Calu3 (cell line): ENCODE results near the gene DPP6. TPM values are rescaled to one million over a fixed set of nuclear protein-coding genes. Genes with fewer than 3 reads are reported as not detected.

Source experiments
- BruUV-seq: library from RNA; stranded (reverse); fragments of 400-500 nt; replicated peaks from 2 replicates; lab custom pipeline; 2021; lab: Mats Ljungman, UMichigan
- CTCF ChIA-PET: fragments of 300-600 bp; sonication (Branson Sonifier 250); formaldehyde crosslinking; loops from one replicate; lab custom pipeline; 2022; ENCODE audit warnings: antibody characterized with exemption; lab: Charles Lee
- DNase-seq: peaks from one replicate; pipeline ENCODE4 v3.0.0; 2022
- H3K27ac Mint-ChIP-seq: one replicate; pipeline ENCODE4 v1.8.0; 2022; ENCODE audit warnings: mixed read lengths; ENCODE audit not compliant: unreplicated experiment
- H3K27me3 Mint-ChIP-seq: one replicate; pipeline ENCODE4 v1.8.0; 2022; ENCODE audit warnings: mixed read lengths; ENCODE audit not compliant: unreplicated experiment
- H3K36me3 Mint-ChIP-seq: one replicate; pipeline ENCODE4 v1.8.0; 2022; ENCODE audit warnings: mild to moderate bottlenecking, moderate library complexity, mixed read lengths; ENCODE audit not compliant: insufficient read depth, unreplicated experiment
- H3K4me1 Mint-ChIP-seq: one replicate; pipeline ENCODE4 v1.8.0; 2022; ENCODE audit warnings: mild to moderate bottlenecking, low read depth, mixed read lengths; ENCODE audit not compliant: unreplicated experiment
- H3K4me3 Mint-ChIP-seq: one replicate; pipeline ENCODE4 v1.8.0; 2022; ENCODE audit warnings: mild to moderate bottlenecking, low read depth, moderate library complexity, mixed read lengths; ENCODE audit not compliant: unreplicated experiment
- H3K9me3 Mint-ChIP-seq: one replicate; pipeline ENCODE4 v1.8.0; 2022; ENCODE audit warnings: low read depth, mixed read lengths; ENCODE audit not compliant: unreplicated experiment
- intact Hi-C: fragments of 100-400 bp; cut with micrococcal nuclease; formaldehyde crosslinking; loops from one replicate; pipeline ENCODE4 v1.10.0; 2022; ENCODE audit not compliant: unreplicated experiment
- total RNA-seq: library from RNA; stranded (reverse); gene quantifications from 2 replicates; pipeline ENCODE4 v1.2.3, GENCODE V29; 2022
- TF ChIP-seq, protein P1 (sequence below): fragments of 200-600 bp; IDR thresholded peaks from one replicate; pipeline ENCODE4 v1.8.0; 2022; ENCODE audit warnings: antibody characterized with exemption; ENCODE audit not compliant: unreplicated experiment

DPP6 gene
- total RNA-seq, 1 experiment from 2014 or later, result not detected

DNA sequence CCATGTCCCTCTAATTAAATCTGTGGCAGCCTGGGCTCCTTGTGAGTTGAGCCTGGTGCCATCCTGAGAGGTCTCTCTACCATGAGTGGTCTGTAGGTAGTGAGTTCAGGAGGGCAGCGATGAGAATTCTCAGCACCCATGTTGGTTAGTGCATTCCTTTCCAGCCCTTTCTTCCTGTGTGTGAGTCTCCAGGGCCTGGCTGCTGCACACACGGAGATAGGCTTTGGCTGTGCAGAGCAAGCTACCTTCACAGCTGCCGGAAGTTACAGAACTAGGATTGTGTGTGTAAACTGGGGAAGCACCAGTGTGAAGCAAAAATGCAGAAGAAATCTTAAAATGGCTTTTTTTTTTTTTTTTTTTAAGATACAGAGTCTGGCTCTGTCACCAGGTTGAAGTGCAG lies 592.2 kb downstream of the DPP6 start:
- CTCF ChIA-PET, result no interaction called here
- TF ChIP-seq, protein P1, sequence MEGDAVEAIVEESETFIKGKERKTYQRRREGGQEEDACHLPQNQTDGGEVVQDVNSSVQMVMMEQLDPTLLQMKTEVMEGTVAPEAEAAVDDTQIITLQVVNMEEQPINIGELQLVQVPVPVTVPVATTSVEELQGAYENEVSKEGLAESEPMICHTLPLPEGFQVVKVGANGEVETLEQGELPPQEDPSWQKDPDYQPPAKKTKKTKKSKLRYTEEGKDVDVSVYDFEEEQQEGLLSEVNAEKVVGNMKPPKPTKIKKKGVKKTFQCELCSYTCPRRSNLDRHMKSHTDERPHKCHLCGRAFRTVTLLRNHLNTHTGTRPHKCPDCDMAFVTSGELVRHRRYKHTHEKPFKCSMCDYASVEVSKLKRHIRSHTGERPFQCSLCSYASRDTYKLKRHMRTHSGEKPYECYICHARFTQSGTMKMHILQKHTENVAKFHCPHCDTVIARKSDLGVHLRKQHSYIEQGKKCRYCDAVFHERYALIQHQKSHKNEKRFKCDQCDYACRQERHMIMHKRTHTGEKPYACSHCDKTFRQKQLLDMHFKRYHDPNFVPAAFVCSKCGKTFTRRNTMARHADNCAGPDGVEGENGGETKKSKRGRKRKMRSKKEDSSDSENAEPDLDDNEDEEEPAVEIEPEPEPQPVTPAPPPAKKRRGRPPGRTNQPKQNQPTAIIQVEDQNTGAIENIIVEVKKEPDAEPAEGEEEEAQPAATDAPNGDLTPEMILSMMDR, result no peak
- BruUV-seq, result no TSS peak
- Mint-ChIP-seq H3K36me3 (no peaks in the 10 kb centered on the region), H3K27ac (no peak overlapping the region), H3K9me3 (peaks cover 3% of the 10 kb centered on the region), H3K27me3 (no peaks in the 10 kb centered on the region), H3K4me1 (no peaks in the 10 kb centered on the region), H3K4me3 (no peak overlapping the region)
- intact Hi-C loops, result no loop called here
- DNase-seq, result no peak

DNA sequence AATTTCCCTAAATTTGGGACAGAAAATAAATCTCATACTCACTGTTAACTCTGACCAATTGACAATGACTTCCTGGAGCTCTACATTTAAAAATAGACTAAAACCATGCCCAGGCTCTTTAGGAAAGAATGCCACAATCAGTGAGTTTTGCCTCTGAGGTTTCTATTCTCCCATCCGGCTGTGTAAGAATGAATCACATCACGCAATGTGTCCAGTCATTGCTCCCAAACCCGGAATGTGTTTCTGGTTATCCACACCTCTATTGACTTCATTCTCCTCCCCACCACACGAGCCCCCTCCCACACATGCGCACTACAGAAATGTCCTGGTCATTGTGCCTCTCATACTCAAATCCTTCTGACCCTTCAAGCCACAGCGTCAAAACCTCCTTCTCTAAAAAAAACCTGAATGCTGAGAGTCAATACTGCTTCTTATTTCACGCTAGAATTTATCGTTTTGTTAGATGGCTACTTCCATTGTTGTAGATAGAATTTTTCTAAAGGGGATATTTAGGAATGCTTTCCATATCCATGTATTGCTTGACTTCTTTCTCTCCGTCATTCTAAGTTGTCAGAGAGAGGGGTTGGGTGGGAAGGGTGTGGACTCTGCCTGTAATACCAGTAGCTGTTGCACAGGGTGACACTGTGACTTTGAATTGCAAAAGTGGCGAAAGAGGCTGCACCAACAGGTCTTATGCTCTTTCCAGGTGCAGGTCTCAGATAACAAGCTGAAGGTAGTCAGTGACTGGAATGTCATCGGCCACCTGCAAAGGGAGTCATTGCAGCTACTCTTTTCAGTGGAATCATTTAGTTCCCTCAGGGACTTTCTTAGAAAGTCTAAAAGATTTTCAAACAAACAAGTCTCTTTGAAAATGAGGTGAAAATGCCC lies 594.2 kb downstream of the DPP6 start:
- CTCF ChIA-PET, result no interaction called here
- H3K27me3 Mint-ChIP-seq, result no peaks in the 10 kb centered on the region
- no peak overlapping the region for H3K27ac Mint-ChIP-seq
- H3K36me3 Mint-ChIP-seq, result no peaks in the 10 kb centered on the region
- BruUV-seq, result no TSS peak
- no peak overlapping the region for H3K4me3 Mint-ChIP-seq
- no peaks in the 10 kb centered on the region for H3K4me1 Mint-ChIP-seq
- TF ChIP-seq, protein P1, result no peak
- peaks cover 3% of the 10 kb centered on the region for H3K9me3 Mint-ChIP-seq
- DNase-seq, result no peak
- intact Hi-C loops, result no loop called here

DNA sequence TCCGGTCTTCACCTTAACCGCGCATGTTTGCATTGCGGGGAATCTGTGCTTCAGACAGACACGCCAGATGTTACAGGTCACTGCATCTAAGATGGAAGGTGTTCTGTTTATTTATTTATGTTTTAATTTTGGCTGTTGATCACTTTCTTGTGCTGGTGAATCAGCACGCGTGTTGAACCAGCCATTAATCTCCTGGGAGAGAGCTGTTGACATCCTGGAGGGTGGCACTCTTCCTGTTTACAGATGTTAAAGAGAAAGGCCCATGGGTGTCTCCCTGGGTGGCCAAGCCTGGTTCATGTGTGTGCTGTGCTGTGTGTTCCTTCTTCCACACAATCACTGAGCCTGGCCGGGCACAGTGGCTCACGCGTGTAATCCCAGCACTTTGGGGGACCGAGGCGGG lies 595.4 kb downstream of the DPP6 start:
- BruUV-seq, result no TSS peak
- DNase-seq, result no peak
- intact Hi-C loops, result no loop called here
- CTCF ChIA-PET, result no interaction called here
- TF ChIP-seq, protein P1, result no peak
- Mint-ChIP-seq H3K27me3 (no peaks in the 10 kb centered on the region), H3K36me3 (no peaks in the 10 kb centered on the region), H3K4me1 (no peaks in the 10 kb centered on the region), H3K4me3 (no peak overlapping the region), H3K27ac (no peak overlapping the region), H3K9me3 (peaks cover 3% of the 10 kb centered on the region)

DNA sequence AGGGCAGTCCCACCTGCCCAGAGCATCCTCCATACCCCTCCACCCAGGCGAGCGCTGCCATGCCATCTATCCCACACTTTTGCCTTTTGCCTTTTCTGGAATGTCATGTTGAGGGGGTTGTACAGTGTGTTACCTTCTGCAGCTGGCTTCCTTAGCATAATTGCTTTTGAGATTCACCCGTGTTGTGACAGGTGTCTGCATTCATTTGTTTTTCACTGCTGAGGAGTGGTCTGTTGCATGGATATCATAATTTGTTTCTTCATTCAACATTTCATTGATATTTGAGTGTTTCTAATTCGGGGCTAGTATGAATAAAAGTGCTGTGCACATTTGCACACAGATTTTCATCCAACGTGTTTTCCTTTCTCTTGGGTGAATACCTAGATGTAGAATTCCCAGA lies 596.8 kb downstream of the DPP6 start:
- Mint-ChIP-seq H3K27ac (no peak overlapping the region), H3K36me3 (no peaks in the 10 kb centered on the region), H3K9me3 (peaks cover 7% of the 10 kb centered on the region), H3K4me1 (no peaks in the 10 kb centered on the region), H3K4me3 (no peak overlapping the region), H3K27me3 (no peaks in the 10 kb centered on the region)
- intact Hi-C loops, result no loop called here
- DNase-seq, result no peak
- CTCF ChIA-PET, result no interaction called here
- TF ChIP-seq, protein P1, result no peak
- BruUV-seq, result no TSS peak
